GM12891 (cell line): ENCODE results near the gene STARD10.
"Not testable (repeated sequence)": the region's sequence is repeated elsewhere in the genome, so short reads cannot be mapped to it uniquely, and the experiment has no call there.

Source experiments
- DNase-seq: peaks from one replicate; pipeline ENCODE4 v3.0.0; 2011; ENCODE audit warnings: low spot score; ENCODE audit not compliant: insufficient read length
- FAIRE-seq: peaks from 2 replicates; lab custom pipeline; 2011; peaks lifted over from hg19 to GRCh38; lab: Jason Lieb, UNC
- PAX5 ChIP-seq: IDR thresholded peaks from 2 replicates; pipeline ENCODE4 v1.6.1; 2011; ENCODE audit warnings: low read length, moderate library complexity, mild to moderate bottlenecking; ENCODE audit not compliant: insufficient read depth, severe bottlenecking
- POLR2A ChIP-seq: IDR thresholded peaks from 2 replicates; pipeline ENCODE4 v1.6.1; 2011; ENCODE audit warnings: low read depth, low read length, control low read depth
- POLR2AphosphoS5 ChIP-seq: IDR thresholded peaks from 2 replicates; pipeline ENCODE4 v1.6.1; 2011; ENCODE audit warnings: low read depth, low read length, control low read depth
- POU2F2 ChIP-seq: IDR thresholded peaks from 2 replicates; pipeline ENCODE4 v1.6.1; 2011; ENCODE audit warnings: low read depth, mild to moderate bottlenecking, control low read depth, low read length, moderate library complexity
- SPI1 ChIP-seq: IDR thresholded peaks from 2 replicates; pipeline ENCODE4 v1.6.1; 2011; ENCODE audit warnings: low read depth, low read length, control low read depth
- TAF1 ChIP-seq: IDR thresholded peaks from 2 replicates; pipeline ENCODE4 v1.6.1; 2011; ENCODE audit warnings: low read depth, low read length, control low read depth

Gene STARD10

GRCh38 chr11:72833083-72833733, 39.4 kb upstream of the STARD10 start:
- FAIRE-seq (no peak), DNase-seq (no peak)
- TF ChIP-seq POLR2AphosphoS5 (no peak), POLR2A (peak; percentile 2; the same call in 1 of the 2 replicates)

GRCh38 chr11:72832301-72833082, 38.6 kb upstream of the STARD10 start:
- DNase-seq = no peak
- TF ChIP-seq POU2F2 = no peak
- peak; percentile 22; the same call in 1 of the 2 replicates for TF ChIP-seq POLR2A
- no peak for FAIRE-seq

GRCh38 chr11:72831521-72832300, 37.9 kb upstream of the STARD10 start:
- FAIRE-seq (peak; percentile 93), DNase-seq (no peak)

GRCh38 chr11:72829884-72830533, 36.2 kb upstream of the STARD10 start:
- TF ChIP-seq POLR2A (no peak), POLR2AphosphoS5 (0 out of 2 replicates have a peak, but pooled peaks have one; percentile 12)
- FAIRE-seq (no peak), DNase-seq (no peak)

More at GRCh38 chr11:72831521-72832300, 37.9 kb upstream of the STARD10 start:
- no peak for TF ChIP-seq SPI1
- TF ChIP-seq POLR2AphosphoS5 = peak; percentile 33; the same call in 1 of the 2 replicates

- no peak for FAIRE-seq
- no peak for TF ChIP-seq POLR2A
- TF ChIP-seq POU2F2 = no peak
- no peak for TF ChIP-seq SPI1
- TF ChIP-seq PAX5 = no peak
- TF ChIP-seq TAF1 = no peak
- TF ChIP-seq POLR2AphosphoS5 = no peak
- DNase-seq = no peak
These were observed 35.3 kb upstream of the STARD10 start for GRCh38 chr11:72829178-72829577.

GRCh38 chr11:72828692-72829101, 34.9 kb upstream of the STARD10 start:
- TF ChIP-seq POU2F2 (no peak), TAF1 (no peak), PAX5 (no peak), POLR2AphosphoS5 (no peak), POLR2A (no peak), SPI1 (no peak)
- DNase-seq (no peak), FAIRE-seq (no peak)

- TF ChIP-seq PAX5 = no peak
- TF ChIP-seq SPI1 = no peak
- TF ChIP-seq POLR2A = peak; percentile 56
- FAIRE-seq = no peak
- DNase-seq = no peak
These were observed 34.3 kb upstream of the STARD10 start for GRCh38 chr11:72828081-72828567.

GRCh38 chr11:72827656-72828055, 33.8 kb upstream of the STARD10 start:
- not testable (repeated sequence) for FAIRE-seq, DNase-seq

- TF ChIP-seq POU2F2 (no peak), POLR2A (no peak), SPI1 (no peak), POLR2AphosphoS5 (no peak; the same call in 1 of the 2 replicates), PAX5 (no peak), TAF1 (no peak)
- no peak for DNase-seq
- no peak for FAIRE-seq
These were observed 33.2 kb upstream of the STARD10 start for GRCh38 chr11:72826942-72827480.
